A549 (cell line): ENCODE measurements around the gene MYO10.

Source experiments
- BHLHE40 ChIP-seq: IDR thresholded peaks from 2 replicates; pipeline ENCODE4 v1.6.1; 2012; ENCODE audit warnings: low read depth, low read length, inconsistent platforms
- CTCF ChIP-seq: fragments of >200 bp; sonication (Bioruptor Twin); formaldehyde crosslinking; IDR thresholded peaks from 3 replicates; pipeline ENCODE4 v1.5.1; 2016
- MAFK ChIP-seq: fragments of 450-650 bp; IDR thresholded peaks from 2 replicates; pipeline ENCODE4 v1.6.1; 2014; ENCODE audit not compliant: partially characterized antibody

DNA sequence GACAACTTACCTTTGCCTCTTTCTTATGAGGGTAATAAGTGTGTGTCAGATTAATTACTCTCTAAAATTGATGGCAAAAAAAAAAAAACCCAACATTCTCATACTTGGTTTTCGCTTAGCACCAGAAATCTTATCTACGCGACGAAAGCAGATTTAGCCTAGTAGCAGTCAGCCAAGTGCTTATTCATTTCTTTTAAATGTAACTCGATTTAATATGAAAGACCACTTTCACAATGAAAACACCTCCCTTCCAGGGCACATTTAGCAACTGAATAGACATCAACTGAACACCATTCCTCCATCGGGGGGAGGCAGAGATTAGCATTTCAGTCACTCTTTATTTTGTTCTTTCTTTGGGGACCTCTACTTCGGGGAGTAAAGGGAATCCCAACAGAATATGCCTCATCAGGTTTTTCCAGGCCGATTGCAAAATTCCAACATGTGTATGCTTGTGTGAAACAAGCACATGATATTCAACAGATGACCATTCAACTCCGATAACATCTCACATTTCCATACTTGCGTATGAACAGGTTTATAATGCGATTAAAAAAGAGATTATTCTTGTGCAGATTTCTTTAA lies 195.2 kb downstream of the MYO10 start:
- TF ChIP-seq CTCF (no peak), MAFK (no peak), BHLHE40 (no peak)
